Measurements from ENCODE around the gene GRIK4.

Gene GRIK4

GRCh38 chr11:120738516-120739046, 227.0 kb downstream of the GRIK4 start:
- H3K27me3 ChIP-seq (ENCODE audit: control insufficient read depth, insufficient read depth, low read length): no peaks in the 10 kb centered on the region
- H3K36me3 ChIP-seq (ENCODE audit: control insufficient read depth, insufficient read depth, low read length): no peaks in the 10 kb centered on the region
- no peak overlapping the region for H3K4me3 ChIP-seq (ENCODE audit: low read length)
- H3K4me1 ChIP-seq (ENCODE audit: control insufficient read depth, insufficient read depth, low read length): no peaks in the 10 kb centered on the region
- no peak overlapping the region for H3K27ac ChIP-seq (ENCODE audit: low read depth, low read length)
- H3K9ac ChIP-seq (ENCODE audit: low read length): no peak overlapping the region

DNA sequence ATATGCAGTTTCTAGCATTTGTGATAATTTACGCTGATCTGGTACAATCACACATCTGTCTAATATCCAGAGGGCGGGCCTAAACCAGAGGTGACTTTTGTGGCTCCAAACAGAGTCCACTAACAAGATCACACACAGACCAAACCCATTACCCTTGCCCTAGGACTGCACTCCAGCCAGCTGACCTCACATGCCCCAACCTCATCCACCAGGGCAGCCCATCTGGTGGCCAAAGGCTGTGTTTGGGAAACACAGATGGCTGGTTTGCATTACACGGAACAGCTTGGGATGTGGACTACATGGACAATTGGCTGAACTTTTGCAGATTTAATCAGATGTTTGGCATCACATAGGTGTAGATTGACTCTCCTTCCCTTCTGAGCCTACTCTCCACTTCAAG, 228.2 kb downstream of the GRIK4 start:
- Histone ChIP-seq H3K9ac (ENCODE audit: low read length) (no peak overlapping the region), H3K27me3 (ENCODE audit: control insufficient read depth, insufficient read depth, low read length) (no peaks in the 10 kb centered on the region), H3K27ac (ENCODE audit: low read depth, low read length) (no peak overlapping the region), H3K36me3 (ENCODE audit: control insufficient read depth, insufficient read depth, low read length) (no peaks in the 10 kb centered on the region), H3K4me1 (ENCODE audit: control insufficient read depth, insufficient read depth, low read length) (no peaks in the 10 kb centered on the region), H3K4me3 (ENCODE audit: low read length) (no peak overlapping the region)

DNA sequence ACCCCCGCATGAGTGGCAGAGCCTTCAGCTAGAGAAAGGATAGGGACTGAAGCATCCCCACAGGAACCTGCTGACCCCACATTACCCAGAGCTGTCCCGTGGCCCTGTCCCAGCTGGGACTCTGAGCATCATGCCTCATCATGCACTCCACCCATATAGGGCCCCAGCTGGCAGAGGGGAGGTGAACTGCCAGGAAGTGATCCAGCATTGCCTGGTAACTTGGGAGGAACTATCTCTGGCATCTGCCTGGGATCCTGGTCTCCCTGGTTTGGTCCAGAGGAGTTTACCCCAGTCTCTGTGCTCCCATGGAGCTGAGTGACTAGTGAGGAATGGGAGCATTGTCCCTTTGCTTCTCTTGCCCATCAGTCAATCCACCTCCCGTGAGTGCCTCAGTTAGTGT, 228.8 kb downstream of the GRIK4 start:
- Histone ChIP-seq H3K36me3 (ENCODE audit: control insufficient read depth, insufficient read depth, low read length) (no peaks in the 10 kb centered on the region), H3K4me1 (ENCODE audit: control insufficient read depth, insufficient read depth, low read length) (no peaks in the 10 kb centered on the region), H3K4me3 (ENCODE audit: low read length) (no peak overlapping the region), H3K9ac (ENCODE audit: low read length) (no peak overlapping the region), H3K27ac (ENCODE audit: low read depth, low read length) (no peak overlapping the region), H3K27me3 (ENCODE audit: control insufficient read depth, insufficient read depth, low read length) (no peaks in the 10 kb centered on the region)

GRCh38 chr11:120744016-120744994, 232.8 kb downstream of the GRIK4 start:
- no peaks in the 10 kb centered on the region for H3K36me3 ChIP-seq (ENCODE audit: control insufficient read depth, insufficient read depth, low read length)
- no peak overlapping the region for H3K4me3 ChIP-seq (ENCODE audit: low read length)
- no peaks in the 10 kb centered on the region for H3K27me3 ChIP-seq (ENCODE audit: control insufficient read depth, insufficient read depth, low read length)
- no peak overlapping the region for H3K27ac ChIP-seq (ENCODE audit: low read depth, low read length)
- no peaks in the 10 kb centered on the region for H3K4me1 ChIP-seq (ENCODE audit: control insufficient read depth, insufficient read depth, low read length)
- H3K9ac ChIP-seq (ENCODE audit: low read length): no peak overlapping the region

GRCh38 chr11:120746376-120746775, 234.8 kb downstream of the GRIK4 start:
- no peak overlapping the region for H3K27ac ChIP-seq (ENCODE audit: low read depth, low read length)
- H3K36me3 ChIP-seq (ENCODE audit: control insufficient read depth, insufficient read depth, low read length): no peaks in the 10 kb centered on the region
- no peaks in the 10 kb centered on the region for H3K27me3 ChIP-seq (ENCODE audit: control insufficient read depth, insufficient read depth, low read length)
- H3K4me3 ChIP-seq (ENCODE audit: low read length): no peak overlapping the region
- no peaks in the 10 kb centered on the region for H3K4me1 ChIP-seq (ENCODE audit: control insufficient read depth, insufficient read depth, low read length)
- H3K9ac ChIP-seq (ENCODE audit: low read length): no peak overlapping the region

DNA sequence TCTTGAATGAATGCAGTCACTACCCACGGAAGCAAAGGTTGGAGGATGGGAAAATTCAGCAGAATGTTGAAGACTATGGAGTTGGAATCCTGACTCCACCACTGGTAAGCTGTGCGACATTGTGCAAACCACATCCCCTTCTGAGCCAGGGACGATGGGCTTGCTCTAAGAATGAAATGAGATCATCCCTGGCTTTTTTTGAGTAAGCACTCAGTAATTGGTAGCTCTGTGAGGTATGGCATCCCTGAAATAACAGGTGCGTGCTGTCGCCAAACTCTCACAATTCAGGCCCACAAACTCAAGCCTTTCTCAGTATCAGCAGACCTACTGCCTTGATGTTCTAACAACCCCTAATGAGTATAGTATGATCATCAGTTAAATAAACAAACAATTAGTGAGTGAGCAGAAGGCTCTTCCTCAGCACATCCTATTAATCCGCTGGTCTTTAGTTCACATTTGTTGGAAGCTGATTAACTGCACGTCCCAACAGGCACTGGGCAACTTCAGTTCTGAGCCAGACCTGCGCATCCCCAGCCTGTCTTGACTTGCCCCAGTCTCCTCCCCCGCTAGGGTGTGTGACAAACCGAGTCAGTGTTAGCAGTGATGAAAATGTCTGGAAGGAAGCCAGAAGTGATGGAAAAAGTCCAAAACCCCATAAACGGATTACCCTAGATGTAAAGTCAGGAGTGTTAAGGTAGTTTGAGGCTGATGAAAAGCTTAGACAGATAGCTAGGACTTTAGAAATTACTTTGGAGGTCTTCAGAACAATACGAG, 235.5 kb downstream of the GRIK4 start:
- H3K4me1 ChIP-seq (ENCODE audit: control insufficient read depth, insufficient read depth, low read length): no peaks in the 10 kb centered on the region
- no peaks in the 10 kb centered on the region for H3K27me3 ChIP-seq (ENCODE audit: control insufficient read depth, insufficient read depth, low read length)
- H3K27ac ChIP-seq (ENCODE audit: low read depth, low read length): no peak overlapping the region

GRCh38 chr11:120747850-120748814, 236.6 kb downstream of the GRIK4 start:
- H3K9ac ChIP-seq (ENCODE audit: low read length): no peak overlapping the region
- H3K4me3 ChIP-seq (ENCODE audit: low read length): no peak overlapping the region
- no peaks in the 10 kb centered on the region for H3K36me3 ChIP-seq (ENCODE audit: control insufficient read depth, insufficient read depth, low read length)
- H3K27ac ChIP-seq (ENCODE audit: low read depth, low read length): no peak overlapping the region
- no peaks in the 10 kb centered on the region for H3K4me1 ChIP-seq (ENCODE audit: control insufficient read depth, insufficient read depth, low read length)
- H3K27me3 ChIP-seq (ENCODE audit: control insufficient read depth, insufficient read depth, low read length): no peaks in the 10 kb centered on the region

More for the DNA sequence above, 235.5 kb downstream of the GRIK4 start:
- Histone ChIP-seq H3K9ac (ENCODE audit: low read length) (no peak overlapping the region), H3K4me3 (ENCODE audit: low read length) (no peak overlapping the region), H3K36me3 (ENCODE audit: control insufficient read depth, insufficient read depth, low read length) (no peaks in the 10 kb centered on the region)

DNA sequence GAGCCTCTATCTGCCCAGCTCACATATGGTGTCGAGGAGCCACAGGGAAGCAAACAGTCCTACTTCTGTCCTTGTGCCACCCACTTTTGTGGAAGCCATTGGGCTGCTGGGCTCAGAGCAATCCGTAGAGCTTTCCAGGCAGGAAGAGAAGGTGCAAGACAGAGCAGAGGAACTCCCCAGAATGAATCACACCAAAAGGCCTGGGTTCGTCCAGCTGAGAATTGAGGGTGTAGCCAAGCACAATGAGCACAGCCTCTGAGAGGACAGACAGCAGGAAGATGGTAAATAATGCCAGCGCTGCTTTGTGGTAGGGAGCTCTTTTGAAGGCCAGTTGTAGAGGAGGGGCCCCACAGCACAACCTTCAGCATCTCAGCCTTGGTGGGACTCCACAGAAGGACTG, 237.8 kb downstream of the GRIK4 start:
- H3K27ac ChIP-seq (ENCODE audit: low read depth, low read length): no peak overlapping the region
- H3K27me3 ChIP-seq (ENCODE audit: control insufficient read depth, insufficient read depth, low read length): no peaks in the 10 kb centered on the region
- no peaks in the 10 kb centered on the region for H3K36me3 ChIP-seq (ENCODE audit: control insufficient read depth, insufficient read depth, low read length)
- H3K9ac ChIP-seq (ENCODE audit: low read length): no peak overlapping the region
- no peaks in the 10 kb centered on the region for H3K4me1 ChIP-seq (ENCODE audit: control insufficient read depth, insufficient read depth, low read length)
- no peak overlapping the region for H3K4me3 ChIP-seq (ENCODE audit: low read length)

GRCh38 chr11:120750647-120751549, 239.3 kb downstream of the GRIK4 start:
- Histone ChIP-seq H3K4me3 (ENCODE audit: low read length) (no peak overlapping the region), H3K36me3 (ENCODE audit: control insufficient read depth, insufficient read depth, low read length) (no peaks in the 10 kb centered on the region), H3K27me3 (ENCODE audit: control insufficient read depth, insufficient read depth, low read length) (no peaks in the 10 kb centered on the region), H3K4me1 (ENCODE audit: control insufficient read depth, insufficient read depth, low read length) (no peaks in the 10 kb centered on the region), H3K9ac (ENCODE audit: low read length) (no peak overlapping the region), H3K27ac (ENCODE audit: low read depth, low read length) (no peak overlapping the region)

DNA sequence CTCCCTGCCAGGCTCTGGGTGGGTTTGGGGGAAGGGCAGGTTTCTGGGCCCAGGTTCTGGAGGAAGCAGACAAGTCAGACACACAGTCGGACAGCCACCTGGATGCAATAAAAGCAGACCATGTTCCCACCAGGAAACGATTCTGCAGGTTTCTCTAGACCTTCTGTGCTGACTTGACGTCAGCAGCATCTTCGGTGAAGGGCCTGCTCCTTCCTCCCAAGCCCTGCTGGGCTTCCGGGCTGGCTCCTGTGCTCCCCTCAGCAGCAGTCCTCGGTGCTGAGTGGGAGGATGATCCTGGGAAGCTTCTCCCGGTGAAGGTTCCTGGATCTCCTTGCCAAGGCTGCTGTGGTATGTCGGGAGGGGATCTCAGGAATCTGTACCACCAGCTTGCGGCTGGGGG, 240.0 kb downstream of the GRIK4 start:
- no peak overlapping the region for H3K4me3 ChIP-seq (ENCODE audit: low read length)
- no peaks in the 10 kb centered on the region for H3K36me3 ChIP-seq (ENCODE audit: control insufficient read depth, insufficient read depth, low read length)
- no peak overlapping the region for H3K27ac ChIP-seq (ENCODE audit: low read depth, low read length)
- H3K4me1 ChIP-seq (ENCODE audit: control insufficient read depth, insufficient read depth, low read length): no peaks in the 10 kb centered on the region
- no peaks in the 10 kb centered on the region for H3K27me3 ChIP-seq (ENCODE audit: control insufficient read depth, insufficient read depth, low read length)
- no peak overlapping the region for H3K9ac ChIP-seq (ENCODE audit: low read length)

DNA sequence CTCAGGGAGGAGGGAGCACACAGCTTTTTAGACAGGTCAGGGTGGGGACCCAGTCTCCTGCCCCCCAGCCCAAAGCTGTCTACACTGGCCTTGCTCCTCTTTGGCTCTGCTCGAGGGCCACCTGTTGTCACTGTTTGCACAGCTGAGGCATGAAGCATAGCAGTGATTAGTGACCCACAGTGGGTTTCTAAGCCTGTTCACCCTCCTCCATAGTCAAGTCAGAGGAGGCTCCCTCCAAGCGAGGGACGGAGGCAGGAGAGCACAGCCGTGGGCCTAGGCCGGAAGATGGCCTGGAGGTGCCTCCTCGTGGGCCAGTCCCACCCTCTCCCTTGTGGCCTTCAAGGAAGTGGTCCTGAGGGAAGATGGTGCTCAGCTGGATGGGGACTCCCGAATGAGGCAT, 241.1 kb downstream of the GRIK4 start:
- no peaks in the 10 kb centered on the region for H3K36me3 ChIP-seq (ENCODE audit: control insufficient read depth, insufficient read depth, low read length)
- no peak overlapping the region for H3K27ac ChIP-seq (ENCODE audit: low read depth, low read length)
- H3K4me1 ChIP-seq (ENCODE audit: control insufficient read depth, insufficient read depth, low read length): no peaks in the 10 kb centered on the region
- H3K4me3 ChIP-seq (ENCODE audit: low read length): no peak overlapping the region
- no peak overlapping the region for H3K9ac ChIP-seq (ENCODE audit: low read length)
- H3K27me3 ChIP-seq (ENCODE audit: control insufficient read depth, insufficient read depth, low read length): no peaks in the 10 kb centered on the region
